Vagina (tissue), 2 donors: Measurements from ENCODE around the gene CUX1. TPM values are rescaled to one million over a fixed set of nuclear protein-coding genes. Genes with fewer than 3 reads are reported as not detected.

Source experiments
- DNase-seq, 2 donors: peaks; one replicate each; pipeline ENCODE4 v3.0.0-alpha.2; 2017; ENCODE audit errors: extremely low spot score in 2 of 2
- H3K27ac ChIP-seq: fragments of 200-600 bp; sonication (generic); one replicate; pipeline ENCODE4 v1.5.1; 2019
- H3K27me3 ChIP-seq: fragments of 200-600 bp; sonication (generic); one replicate; pipeline ENCODE4 v1.5.1; 2019
- H3K36me3 ChIP-seq, 2 donors: fragments of 200-600 bp; sonication (generic); one replicate each; pipeline ENCODE4 v1.5.1; 2017 to 2019
- H3K4me1 ChIP-seq: fragments of 200-600 bp; sonication (generic); one replicate; pipeline ENCODE4 v1.5.1; 2019
- H3K4me3 ChIP-seq, 2 donors: fragments of 200-600 bp; sonication (generic); 1 replicate in 1 of 2; 2 replicates in 1 of 2; pipeline ENCODE4 v1.5.1; 2016 to 2019
- H3K9me3 ChIP-seq: fragments of 200-600 bp; sonication (generic); one replicate; pipeline ENCODE4 v1.5.1; 2019
- CTCF ChIP-seq, 3 experiments: fragments of 450-650 bp in 2 of 3; fragments of 200-600 bp in 1 of 3; sonication (generic) in 1 of 3; IDR thresholded peaks; one replicate each; pipeline ENCODE4 v1.5.1; 2017 to 2019; ENCODE audit warnings: antibody characterized with exemption in 3 of 3, mild to moderate bottlenecking in 2 of 3, moderate library complexity in 2 of 3
- POLR2A ChIP-seq, 2 donors: fragments of 450-650 bp; IDR thresholded peaks; one replicate each; pipeline ENCODE4 v1.6.1; 2017; ENCODE audit warnings: antibody characterized with exemption in 2 of 2, mild to moderate bottlenecking in 2 of 2, moderate library complexity in 2 of 2
- POLR2AphosphoS5 ChIP-seq, 2 donors: sonication (generic); formaldehyde crosslinking; IDR thresholded peaks; one replicate each; pipeline ENCODE4 v1.9.0; 2017; ENCODE audit warnings: antibody characterized with exemption in 2 of 2, mild to moderate bottlenecking in 2 of 2, low read depth in 1 of 2; ENCODE audit not compliant: insufficient read depth in 1 of 2
- intact Hi-C: fragments of 100-400 bp; cut with DNase I; formaldehyde crosslinking; loops from one replicate; pipeline ENCODE4 v1.15.1; 2023
- total RNA-seq: library from RNA; depleted of rRNA; stranded (reverse); fragments of >200 nt; gene quantifications from one replicate; pipeline ENCODE4 v1.2.3, GENCODE V29; 2016

CUX1 gene
- total RNA-seq, 1 donor from 2014 or later = 65.3 TPM

- TF ChIP-seq POLR2A (IDR thresholded peaks at IDR 0.05) (no peak), CTCF (IDR thresholded peaks at IDR 0.05) (no peak), POLR2AphosphoS5 (IDR thresholded peaks at IDR 0.05; ENCODE audit: insufficient read depth in 1 of 2, low read depth in 1 of 2) (no peak)
- DNase-seq = no peak
- H3K4me1 ChIP-seq = no peaks in the 10 kb centered on the region
- H3K9me3 ChIP-seq = no peaks in the 10 kb centered on the region
- H3K4me3 ChIP-seq = no peak overlapping the region
- H3K27me3 ChIP-seq = no peaks in the 10 kb centered on the region
- peaks cover 0 to 11% of the 10 kb centered on the region in 2 donors for H3K36me3 ChIP-seq
- intact Hi-C loops = loop anchor here (10.0 kb wide), 1 partner anchor 546 kb away; no protein-coding TSS in a partner anchor
- no peak overlapping the region for H3K27ac ChIP-seq
Measured at GRCh38 chr7:102230593-102230992, 413.2 kb downstream of the CUX1 start.

GRCh38 chr7:102232611-102233286, 415.3 kb downstream of the CUX1 start:
- Histone ChIP-seq H3K36me3 (peaks cover 0 to 11% of the 10 kb centered on the region in 2 donors), H3K27me3 (no peaks in the 10 kb centered on the region), H3K4me1 (no peaks in the 10 kb centered on the region), H3K27ac (no peak overlapping the region), H3K9me3 (no peaks in the 10 kb centered on the region), H3K4me3 (no peak overlapping the region)
- DNase-seq = no peak
- intact Hi-C loops = loop anchor here (10.0 kb wide), 1 partner anchor 548 kb away; no protein-coding TSS in a partner anchor
- TF ChIP-seq CTCF (IDR thresholded peaks at IDR 0.05) = no peak
- no peak for TF ChIP-seq POLR2A (IDR thresholded peaks at IDR 0.05)
- no peak for TF ChIP-seq POLR2AphosphoS5 (IDR thresholded peaks at IDR 0.05; ENCODE audit: insufficient read depth in 1 of 2, low read depth in 1 of 2)

GRCh38 chr7:102234131-102234530, 416.7 kb downstream of the CUX1 start:
- intact Hi-C loops = loop anchor here (10.0 kb wide), 1 partner anchor 549 kb away; no protein-coding TSS in a partner anchor
- Histone ChIP-seq H3K9me3 (no peaks in the 10 kb centered on the region), H3K4me3 (no peak overlapping the region), H3K27me3 (no peaks in the 10 kb centered on the region), H3K27ac (no peak overlapping the region), H3K4me1 (no peaks in the 10 kb centered on the region), H3K36me3 (peaks cover 0 to 11% of the 10 kb centered on the region in 2 donors)
- no peak for DNase-seq
- TF ChIP-seq CTCF (IDR thresholded peaks at IDR 0.05) (no peak), POLR2AphosphoS5 (IDR thresholded peaks at IDR 0.05; ENCODE audit: insufficient read depth in 1 of 2, low read depth in 1 of 2) (no peak), POLR2A (IDR thresholded peaks at IDR 0.05) (no peak)

- no peak overlapping the region for H3K4me3 ChIP-seq
- intact Hi-C loops = loop anchor here (10.0 kb wide), 1 partner anchor 550 kb away; no protein-coding TSS in a partner anchor
- no peak for TF ChIP-seq CTCF (IDR thresholded peaks at IDR 0.05)
- TF ChIP-seq POLR2AphosphoS5 (IDR thresholded peaks at IDR 0.05; ENCODE audit: insufficient read depth in 1 of 2, low read depth in 1 of 2) = no peak
- no peak for TF ChIP-seq POLR2A (IDR thresholded peaks at IDR 0.05)
- H3K4me1 ChIP-seq = no peaks in the 10 kb centered on the region
- no peak overlapping the region for H3K27ac ChIP-seq
- no peaks in the 10 kb centered on the region for H3K9me3 ChIP-seq
- no peaks in the 10 kb centered on the region for H3K27me3 ChIP-seq
- DNase-seq = no peak
- H3K36me3 ChIP-seq = peaks cover 0 to 11% of the 10 kb centered on the region in 2 donors
Measured at GRCh38 chr7:102234801-102235550, 417.6 kb downstream of the CUX1 start.
